GM11168 (cell line): ENCODE results near the gene TMEM38B.

Experiments used
- in situ Hi-C: fragments of 300-500 bp; cut with MboI; formaldehyde crosslinking; loops from one replicate; pipeline ENCODE4 v1.12.0; 2022; ENCODE audit warnings: low sequenced_read_pairs; ENCODE audit not compliant: unreplicated experiment

The TMEM38B gene

DNA sequence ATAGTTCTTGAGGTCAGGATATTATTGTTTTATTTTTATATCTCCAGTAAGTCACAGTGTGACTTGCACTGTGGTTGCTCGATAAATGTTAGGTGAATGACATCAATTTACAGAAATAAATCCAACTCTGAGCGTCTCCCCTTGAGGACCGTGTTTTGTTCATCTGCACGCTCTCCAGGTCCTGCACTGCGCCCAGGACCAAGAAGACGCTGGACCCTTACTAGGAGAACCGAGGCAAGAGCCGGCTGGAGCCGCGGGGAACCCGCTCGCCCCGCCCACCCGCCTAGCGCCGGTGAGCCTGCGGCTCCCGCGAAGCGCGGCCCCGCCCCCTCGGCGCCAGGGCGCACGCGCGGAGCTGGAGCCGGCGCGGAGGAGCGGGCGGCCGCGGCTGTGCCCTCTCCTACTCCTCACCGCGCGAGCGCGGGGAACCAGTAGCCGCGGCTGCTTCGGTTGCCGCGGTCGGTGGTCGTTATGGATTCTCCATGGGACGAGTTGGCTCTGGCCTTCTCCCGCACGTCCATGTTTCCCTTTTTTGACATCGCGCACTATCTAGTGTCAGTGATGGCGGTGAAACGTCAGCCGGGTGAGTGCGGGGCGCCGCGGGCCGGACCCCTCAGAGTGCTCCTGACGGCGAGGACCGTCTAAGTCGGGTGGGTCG lies at the start of gene TMEM38B:
Gene TMEM38B (plus strand): TSS at position 352 of the 658 bp plus-strand sequence. CDS start 120 bp downstream, at position 472.
- in situ Hi-C loops: no loop called here

DNA sequence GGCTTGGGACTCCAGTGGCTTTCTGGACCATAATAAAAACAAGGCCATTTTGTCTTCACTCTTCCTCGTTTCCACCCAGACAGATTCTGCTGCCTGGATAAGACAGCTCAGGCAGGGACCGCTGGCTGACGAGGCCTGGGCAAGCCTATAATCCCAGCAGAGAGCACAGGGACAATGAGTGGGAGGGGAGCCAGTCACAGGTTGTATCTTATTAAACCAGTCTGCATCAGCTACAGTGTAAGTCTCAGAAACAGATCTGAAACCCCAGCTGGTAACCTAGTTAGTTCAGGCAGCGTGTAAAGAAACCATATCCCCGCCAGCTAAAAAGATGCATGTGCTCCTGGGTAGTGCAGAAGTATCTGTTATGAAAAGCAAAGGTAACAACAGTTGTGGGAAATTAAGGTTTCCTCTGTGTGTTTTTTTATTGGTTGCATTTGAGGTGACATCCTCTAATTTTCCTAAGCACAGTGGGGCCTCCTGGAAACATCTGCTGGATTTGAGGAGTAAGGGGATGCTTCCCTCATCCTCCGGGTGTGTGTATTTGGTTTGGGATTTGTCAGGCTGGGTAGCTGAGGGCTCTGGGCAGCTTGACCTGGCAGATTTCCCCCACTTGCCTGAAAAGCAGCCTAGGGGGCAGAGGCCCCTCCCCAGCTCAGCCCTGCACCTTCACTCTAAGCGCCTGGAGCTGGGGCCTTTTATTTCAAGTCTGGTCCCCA lies 47.3 kb upstream of the TMEM38B start:
- in situ Hi-C loops: no loop called here

GRCh38 chr9:105647595-105648349 lies 46.6 kb upstream of the TMEM38B start:
- in situ Hi-C loops: no loop called here

DNA sequence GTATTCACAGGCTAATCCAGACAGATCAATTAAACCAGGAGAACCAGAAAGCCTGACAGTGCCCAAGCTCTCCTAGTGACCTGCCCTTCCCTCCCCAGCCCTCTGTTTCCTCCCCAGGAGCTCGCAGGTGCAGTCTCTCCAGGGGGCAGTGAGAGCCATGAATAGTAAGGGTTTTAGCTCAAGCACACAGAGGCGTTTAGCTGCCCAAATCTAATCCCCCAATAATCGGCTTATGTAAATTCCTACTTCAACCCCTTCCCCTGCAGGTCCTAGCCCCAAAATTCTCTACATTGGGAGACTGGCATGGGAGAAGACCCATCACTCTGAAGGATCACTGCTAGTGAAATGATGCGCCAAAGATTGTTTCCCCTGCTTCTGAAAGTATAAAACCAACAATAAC lies 42.5 kb upstream of the TMEM38B start:
- in situ Hi-C loops: no loop called here

DNA sequence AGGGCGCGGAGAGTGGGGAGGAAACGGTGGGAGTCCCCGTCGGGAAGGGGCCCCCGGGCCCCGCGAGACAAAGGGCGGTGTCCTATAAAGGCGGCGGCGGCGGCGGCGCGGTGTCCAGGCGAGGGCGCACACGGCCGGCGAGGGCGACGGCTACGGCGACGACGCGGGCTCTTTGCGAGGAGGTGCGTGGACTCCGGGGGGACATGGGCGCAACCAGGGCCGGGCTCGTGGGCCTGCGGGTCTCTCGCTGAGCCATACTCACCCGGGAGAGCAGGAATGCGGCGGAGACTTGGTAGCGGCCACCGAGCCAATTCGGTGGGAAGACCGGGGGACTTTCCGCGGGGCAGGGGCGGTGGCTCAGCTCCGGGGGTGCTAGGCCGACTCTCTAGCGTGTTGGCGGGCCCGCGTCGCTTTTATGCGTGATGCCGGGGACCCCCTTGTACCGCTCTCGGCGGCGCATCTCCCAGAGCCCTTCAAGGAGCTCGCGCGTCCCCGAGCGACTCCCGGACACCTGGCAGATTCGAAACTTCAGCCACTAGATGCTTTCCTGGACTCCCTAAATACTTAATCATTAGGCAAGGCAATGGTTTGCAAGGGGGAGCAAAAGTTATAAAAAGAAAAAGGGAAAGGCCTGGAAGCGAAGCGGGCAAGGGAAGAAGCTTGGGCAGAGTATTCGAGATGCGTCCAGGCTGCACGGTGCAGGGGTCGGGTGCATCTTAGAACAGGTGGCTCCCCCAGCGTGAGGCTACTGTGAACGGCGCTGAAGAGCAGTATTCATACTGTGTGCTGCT lies 38.0 kb upstream of the TMEM38B start:
- in situ Hi-C loops: no loop called here

DNA sequence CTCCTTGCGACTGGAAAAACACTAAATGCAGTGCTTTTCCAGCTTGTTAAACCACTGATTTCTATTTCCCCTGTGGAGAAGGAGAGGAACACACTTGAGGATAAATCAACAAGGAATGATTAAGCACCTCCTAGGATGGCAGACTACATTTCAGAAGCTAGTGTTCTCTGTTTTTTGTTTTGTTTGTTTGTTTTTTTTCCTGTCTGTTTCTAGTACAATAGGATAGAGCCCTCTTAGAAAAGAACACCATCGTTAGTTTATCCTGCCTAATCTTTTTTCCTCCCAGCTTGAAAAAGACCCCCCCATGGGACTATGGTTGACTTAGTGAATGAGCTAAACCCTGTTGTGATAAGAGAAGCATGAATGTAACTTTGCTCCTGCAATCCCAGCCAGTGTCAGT lies 36.0 kb upstream of the TMEM38B start:
- in situ Hi-C loops: no loop called here

DNA sequence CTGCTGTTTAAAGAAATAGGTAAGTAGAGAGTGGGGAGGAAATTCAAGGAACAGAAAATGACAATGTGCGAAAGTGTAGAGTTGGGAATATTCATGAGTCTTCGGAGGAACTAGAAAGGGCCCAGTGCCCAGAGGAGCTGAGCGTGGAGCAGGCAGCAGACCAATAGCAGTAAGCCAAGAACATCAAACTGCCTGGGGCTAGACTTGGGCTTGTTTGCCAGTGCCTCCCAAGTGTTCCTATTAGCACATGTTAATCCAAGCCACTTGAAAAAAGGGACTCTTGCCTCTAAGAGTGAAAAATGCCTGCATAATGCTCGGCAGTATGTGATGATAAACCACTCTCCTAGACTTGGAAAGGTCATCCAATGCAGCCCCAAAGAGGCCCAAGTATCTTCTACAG lies 33.3 kb upstream of the TMEM38B start:
- in situ Hi-C loops: no loop called here

- in situ Hi-C loops: no loop called here
These were observed 31.9 kb upstream of the TMEM38B start, which contains the start of gene TAL2 for GRCh38 chr9:105662184-105663104. Gene TAL2 (plus strand): TSS chr9:105662457. CDS start chr9:105662497, 40 bp downstream.

DNA sequence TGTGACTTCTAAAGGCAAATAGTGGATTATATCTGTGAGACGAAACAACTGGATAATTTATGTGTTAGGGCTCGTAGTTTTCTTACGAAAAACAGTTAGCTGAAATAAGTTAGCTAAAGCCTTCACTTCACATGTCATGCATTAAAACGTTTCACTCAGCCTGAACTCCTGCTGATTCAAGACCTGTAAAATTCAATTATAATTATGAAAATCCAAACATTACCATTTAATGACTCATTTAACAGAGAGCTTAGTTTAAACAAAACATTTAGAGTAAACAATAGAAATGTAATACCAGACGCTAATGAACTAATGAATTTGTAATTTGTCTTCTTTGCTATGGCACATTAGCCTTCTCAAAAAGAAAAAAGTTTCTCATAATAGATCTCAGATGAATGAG lies 30.4 kb upstream of the TMEM38B start:
- in situ Hi-C loops: no loop called here

DNA sequence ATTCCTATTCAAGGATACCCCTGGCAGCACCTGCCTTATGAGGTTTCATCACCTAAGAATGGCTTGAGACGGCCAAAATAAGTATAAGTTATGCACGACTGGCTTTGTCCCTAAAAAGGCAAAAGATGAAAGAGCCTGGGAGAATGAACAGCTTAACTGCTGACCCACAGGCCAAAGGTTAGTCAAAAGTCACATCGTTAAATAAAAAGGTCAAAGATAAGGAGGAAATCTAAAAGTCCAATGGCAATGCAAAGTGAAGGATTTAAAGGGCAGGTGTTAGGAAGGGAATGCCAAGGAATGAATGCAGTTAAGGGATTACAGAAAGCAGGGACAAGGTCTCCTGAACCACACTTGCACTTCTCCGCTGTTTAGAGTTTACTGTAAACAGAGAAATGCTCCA lies 26.5 kb upstream of the TMEM38B start:
- in situ Hi-C loops: no loop called here

DNA sequence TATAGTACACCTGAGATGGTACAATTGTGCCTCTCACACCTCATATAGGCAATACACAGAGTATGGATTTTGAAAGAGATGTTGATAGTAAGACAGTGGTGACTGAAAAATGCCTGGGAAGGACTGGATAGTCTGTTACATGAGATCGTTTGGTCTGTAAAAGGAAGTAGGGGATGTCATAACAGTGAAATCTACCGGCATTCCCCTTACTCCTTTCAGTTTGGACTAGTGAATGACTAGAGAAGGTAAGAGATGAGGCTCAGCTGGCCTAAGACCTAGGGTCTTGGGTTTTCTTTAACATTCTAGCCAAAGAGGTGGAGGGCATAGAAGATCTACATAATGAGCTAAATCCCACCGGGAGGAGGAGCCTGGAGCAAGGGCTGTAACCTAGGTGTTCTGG lies 24.0 kb upstream of the TMEM38B start:
- in situ Hi-C loops: no loop called here

- in situ Hi-C loops: no loop called here
These were observed 23.6 kb upstream of the TMEM38B start for GRCh38 chr9:105670775-105671174.

- in situ Hi-C loops: no loop called here
These were observed 21.6 kb upstream of the TMEM38B start for GRCh38 chr9:105672711-105673234.

GRCh38 chr9:105673850-105674387 lies 20.4 kb upstream of the TMEM38B start:
- in situ Hi-C loops: no loop called here

DNA sequence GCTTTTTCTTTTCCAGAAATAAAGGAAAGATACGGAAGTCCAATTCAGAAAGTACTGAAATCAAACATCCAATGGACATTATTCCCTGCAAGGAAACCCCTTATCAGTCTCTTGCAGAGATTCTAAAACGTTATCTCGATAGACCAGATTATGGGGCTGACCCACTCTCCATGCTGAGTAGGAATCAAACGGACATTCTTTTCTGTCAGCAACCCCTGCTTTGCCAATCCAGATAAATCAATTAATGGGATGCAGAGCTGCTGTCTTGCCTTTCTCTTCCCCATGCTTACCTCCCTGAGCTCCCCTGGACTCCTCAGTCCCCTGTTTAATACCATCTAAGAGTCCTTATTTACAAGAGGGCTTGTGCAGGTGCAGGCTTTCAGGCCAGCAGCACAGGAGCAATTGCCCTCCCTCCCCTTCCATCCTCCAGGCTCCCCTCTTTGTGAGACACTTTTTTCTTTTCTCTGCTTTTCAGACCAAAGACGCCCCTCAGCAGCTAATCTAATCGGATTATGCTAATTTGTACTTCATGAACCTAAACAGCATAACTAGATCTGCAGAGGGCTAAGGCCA lies 17.9 kb upstream of the TMEM38B start:
- in situ Hi-C loops: no loop called here

DNA sequence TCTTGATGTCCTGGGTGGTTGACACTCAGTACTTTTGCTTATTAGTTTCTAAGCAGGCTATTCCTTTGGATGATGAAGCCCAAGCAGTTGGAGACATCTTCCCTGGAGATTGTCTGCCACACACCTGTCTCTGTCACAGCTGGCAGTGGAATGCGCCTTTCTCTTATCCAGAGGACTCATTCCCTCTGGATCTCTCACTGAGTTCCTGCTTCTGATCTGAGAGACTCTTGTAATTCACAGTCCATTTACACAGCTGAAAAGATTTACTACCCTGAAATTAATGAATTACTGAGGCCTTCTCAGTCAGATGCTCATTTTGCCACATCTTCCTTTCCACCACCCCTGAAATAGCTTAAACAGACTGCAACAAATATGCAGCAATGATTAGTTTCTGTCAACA lies 16.2 kb upstream of the TMEM38B start:
- in situ Hi-C loops: no loop called here

- in situ Hi-C loops: no loop called here
These were observed 15.6 kb upstream of the TMEM38B start for GRCh38 chr9:105678781-105679180.

- in situ Hi-C loops: no loop called here
These were observed 14.9 kb upstream of the TMEM38B start for GRCh38 chr9:105679257-105680022.
